ENCODE results near the gene PLAAT5.
A peak's percentile ranks its signal among the peaks of the same experiment; 100 is the strongest.

PLAAT5 gene

DNA sequence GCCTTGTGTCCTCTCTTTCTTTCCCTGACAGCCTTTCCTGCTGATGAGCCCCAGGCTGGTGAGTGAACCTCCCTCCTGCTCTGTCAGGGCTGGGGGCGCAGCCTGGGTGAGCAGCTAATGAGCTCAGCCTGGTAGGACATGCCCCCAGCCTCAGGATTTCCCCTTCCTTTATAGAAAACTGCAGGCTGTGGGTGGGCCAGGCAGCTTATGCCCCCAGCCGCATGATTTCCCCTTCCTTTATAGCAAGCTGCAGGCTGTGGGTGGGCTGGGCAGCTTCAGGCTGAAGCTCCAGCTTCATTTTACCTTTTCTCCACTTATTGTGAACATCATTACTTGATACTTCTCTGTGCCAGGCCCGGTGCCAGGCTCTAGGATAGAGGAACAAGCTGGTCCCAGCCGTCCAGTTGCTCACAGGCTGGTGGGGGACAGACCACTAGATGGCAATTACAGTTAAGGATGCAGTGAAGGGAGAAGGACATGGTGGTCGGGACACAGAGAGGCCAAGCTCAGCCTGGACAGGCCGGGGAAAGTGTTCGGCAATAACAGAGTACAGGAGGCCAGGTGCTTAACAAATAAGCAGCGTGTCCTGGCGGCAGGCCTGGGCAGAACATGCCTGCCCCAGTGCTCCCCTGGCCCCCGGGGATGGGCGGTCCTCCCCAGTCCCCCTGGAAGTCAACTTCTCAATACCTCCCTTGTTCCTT, 20.2 kb upstream of the PLAAT5 start:
- no peak for DNase-seq

DNA sequence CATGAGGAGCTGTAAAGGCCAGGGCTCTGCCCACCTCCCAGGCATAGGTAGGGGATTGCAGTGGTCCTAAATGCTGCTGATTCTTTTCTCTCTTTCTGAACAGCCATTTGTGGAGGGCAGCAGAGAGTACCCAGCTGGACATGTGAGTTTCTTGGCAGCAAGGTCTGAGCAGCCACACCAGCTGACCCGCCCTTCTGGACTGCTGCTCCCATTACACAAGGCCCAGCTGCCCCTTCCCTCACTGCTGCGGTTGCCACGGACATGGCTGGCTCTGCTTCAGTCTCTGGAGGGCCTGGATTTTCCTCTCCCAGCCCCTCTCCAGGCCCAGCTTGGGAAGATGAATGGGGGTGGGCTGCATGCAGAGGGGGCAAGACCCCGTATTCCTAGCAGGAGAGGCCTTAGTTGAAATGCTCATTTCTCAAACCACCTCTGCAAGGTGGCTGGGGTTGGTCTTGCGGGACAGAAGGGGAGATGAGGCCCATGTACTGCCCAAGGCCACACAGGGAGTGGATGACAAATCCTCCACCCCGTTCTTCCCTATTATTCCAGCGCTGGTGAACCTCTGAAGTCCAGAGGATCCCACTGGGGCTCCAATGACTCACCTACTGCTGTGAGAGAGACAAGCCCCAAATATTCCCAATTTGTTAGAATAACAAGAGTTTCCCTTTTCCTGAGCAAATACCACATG, 19.5 kb upstream of the PLAAT5 start:
- DNase-seq: no peak

DNA sequence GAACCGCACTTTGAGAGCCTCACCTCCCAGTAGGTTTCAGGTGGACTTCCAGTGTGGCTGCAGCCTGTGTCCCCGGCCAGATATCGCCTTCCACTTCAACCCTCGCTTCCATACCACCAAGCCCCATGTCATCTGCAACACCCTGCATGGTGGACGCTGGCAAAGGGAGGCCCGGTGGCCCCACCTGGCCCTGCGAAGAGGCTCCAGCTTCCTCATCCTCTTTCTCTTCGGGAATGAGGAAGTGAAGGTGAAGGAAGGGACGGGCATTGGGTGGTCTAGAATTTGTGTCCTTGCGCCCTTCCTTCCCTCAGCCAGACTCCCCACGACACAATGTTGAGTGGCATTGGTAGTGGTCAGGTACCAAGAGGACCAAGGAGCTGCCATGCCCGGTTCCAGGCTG, 17.8 kb upstream of the PLAAT5 start:
- no peak for DNase-seq

DNA sequence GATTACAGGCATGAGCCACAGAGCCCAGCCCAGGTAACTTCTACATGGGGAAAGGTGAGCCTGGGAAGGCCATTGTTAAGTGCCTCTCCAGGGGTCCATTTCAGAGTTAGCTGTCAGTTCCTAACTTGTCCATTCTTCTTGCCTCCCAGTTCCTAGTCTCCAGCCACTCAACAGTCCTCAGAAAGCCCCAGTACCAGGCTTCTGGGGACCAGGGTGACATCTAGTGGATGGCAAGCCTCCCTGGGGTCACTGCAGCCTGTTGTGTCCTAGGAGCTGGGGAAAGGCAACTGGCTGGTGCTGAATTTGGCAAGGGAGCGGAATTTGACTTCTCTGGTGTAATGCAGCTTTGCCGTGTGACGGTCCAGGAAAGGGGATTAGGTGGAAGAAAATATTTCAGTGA, 17.0 kb upstream of the PLAAT5 start:
- DNase-seq: no peak

DNA sequence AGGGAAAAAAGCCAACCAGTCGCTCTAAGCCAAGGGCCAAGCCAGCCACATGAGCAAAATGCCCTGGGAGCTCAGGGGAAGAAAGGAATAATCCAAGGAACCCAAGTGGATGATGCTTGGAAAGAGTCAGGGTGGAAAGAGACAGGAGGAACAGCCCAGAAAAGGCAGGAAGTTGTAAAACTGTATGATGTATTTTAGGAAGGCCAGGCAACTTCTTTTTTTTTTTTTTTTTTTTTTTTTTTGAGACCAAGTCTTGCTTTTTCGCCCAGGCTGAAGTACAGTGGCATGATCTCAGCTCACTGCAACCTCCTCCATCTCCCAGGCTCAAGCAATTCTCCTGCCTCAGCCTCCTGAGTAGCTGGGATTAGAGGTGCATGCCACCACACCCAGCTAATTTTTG, 16.5 kb upstream of the PLAAT5 start:
- no peak for DNase-seq

DNA sequence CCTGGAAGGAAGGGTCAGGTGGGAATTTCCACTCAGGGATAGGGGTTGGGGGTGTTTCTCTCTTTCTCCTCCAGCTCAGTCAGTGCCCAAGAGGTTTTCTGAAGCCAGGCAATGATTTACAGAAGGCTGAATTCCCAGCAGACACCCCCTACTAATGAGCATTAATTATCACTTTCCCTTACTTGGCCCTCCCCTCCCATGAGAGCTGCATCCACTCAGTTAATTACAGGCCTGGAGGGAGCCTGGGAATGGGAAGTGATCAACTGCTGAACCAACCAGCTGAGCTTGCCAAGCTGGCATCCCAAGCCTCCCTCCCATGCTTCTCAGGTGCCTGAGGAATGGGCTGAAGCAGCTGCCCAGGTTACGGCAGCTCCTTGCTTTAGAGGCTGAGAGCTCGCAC, 15.9 kb upstream of the PLAAT5 start:
- DNase-seq: no peak

DNA sequence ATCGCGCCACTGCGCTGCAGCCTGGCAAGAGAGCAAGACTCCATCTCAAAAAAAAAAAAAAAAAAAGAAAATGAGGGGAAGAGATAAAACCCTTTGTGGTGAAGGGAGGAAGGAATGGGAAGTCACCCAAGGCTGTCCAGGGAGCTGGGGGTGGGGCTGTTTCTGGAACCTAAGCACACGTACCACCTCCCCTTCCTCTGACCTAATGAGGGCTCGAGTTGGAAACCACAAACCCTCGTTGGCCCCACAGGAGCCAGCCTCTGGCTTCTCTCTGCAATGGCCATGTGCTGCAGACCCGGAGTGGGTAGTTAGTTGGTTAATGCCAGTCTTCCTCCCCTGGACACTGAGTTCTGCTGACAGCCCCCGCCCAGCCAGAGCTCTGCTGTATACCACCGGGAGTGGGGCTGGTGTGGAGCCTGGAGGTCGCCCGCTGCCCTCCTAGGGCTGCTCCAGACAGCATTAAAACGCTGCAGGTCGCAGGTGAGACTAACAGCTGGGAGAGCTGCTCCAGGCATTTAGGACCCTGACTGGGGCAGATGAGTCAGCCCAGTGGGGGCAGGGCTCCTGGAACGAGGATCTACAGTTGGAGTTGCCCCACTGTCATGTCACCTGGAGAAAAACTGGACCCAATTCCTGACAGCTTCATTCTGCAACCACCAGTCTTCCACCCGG, 15.0 kb upstream of the PLAAT5 start, which contains the start of gene LGALS12:
TSS of gene LGALS12 (plus strand) at position 228 of the 672 bp plus-strand sequence. CDS start at position 603, 375 bp downstream.
- DNase-seq: no peak

DNA sequence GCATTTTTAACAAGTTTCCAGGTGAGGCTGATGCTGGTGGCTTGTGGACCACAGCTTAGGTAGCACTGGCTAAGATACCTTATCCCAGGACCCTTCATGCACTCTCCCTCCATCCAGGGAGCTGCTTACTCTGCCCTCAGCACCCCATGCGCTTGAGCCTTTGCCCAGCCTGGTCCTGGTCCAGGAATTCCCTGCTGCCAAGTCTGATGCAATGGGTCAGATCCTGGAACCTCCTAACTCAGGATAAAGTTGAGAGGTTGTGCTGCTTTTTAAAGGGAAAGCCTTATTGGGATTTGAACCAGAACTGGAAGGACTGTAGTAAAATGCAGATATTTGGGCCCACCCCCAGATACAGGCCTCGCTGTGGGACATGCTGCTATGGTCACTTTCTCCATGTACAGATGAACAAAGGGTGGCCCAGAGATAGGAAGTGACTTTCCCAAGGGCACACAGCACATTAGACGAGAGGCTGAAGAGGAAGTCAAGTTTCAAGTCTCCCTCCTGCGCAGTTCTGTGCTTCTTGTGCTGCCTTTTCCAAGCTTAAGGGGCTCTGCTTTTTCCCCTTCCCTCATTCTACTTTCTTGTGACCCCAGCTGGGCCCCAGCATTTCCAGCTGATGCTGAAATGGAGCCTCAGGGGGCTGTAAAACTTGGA, 14.1 kb upstream of the PLAAT5 start:
- DNase-seq: no peak

DNA sequence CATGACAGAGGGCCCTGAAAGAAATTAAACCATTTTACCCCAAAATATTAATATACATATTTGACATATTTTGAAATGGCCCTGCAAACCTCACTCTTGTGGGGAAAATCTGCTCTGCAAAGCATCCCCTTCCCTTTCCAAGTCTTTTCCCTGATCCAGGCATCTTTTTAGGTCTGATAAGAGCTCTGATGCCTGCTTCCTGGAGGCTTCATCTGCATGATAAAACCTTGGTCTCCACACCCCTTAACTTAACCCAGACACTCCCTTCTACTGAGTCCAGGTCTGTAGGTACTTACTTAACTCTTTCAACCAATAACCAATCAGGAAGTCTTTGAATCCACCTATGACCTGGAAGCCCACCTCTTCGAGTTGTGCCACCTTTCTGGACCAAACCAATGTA, 13.1 kb upstream of the PLAAT5 start:
- no peak for DNase-seq

DNA sequence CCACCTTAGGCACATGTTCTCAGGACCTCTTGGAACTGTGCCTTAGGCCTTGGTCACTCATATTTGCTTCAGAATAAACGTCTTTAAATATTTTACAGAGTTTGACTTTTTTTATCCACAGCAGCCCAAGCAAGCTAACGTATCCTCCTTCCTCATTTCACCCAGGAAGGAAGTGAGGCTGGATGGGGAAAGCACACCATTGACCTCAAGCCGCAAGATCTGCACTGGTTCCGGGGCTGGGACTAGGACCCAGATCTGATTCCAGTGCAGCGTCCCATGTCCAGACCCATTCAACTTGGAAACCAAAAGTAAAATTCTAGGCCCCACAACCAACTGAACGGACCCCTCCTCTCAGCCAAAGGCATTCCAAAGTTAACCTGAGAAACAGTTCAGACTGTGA, 12.5 kb upstream of the PLAAT5 start:
- DNase-seq: no peak

DNA sequence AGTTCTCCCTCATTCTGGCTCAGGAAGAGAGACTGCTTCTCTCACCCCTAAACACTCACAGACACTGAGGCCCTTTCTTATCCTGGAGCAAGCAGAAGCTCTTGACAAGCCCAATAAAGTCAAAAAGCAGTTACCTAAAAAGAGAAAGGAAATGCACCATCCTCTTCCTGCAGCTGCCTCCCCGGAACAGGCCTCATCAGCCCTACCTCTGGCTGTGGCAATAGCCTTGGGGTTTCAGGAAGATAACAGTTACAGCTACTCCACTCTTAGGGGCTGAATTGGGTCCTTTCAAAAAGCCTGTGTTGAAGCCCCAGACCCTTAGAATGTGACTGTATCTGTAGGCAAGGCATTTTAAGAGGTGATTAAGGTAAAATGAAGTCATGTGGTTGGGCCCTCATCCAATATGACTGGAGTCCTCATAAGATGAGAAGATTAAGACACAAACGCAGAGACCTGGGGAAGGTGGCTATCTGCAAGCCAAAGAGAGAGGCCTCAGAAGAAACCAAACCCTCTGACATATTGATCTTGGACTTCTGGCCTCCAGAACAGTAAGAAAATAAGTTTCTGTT, 11.4 kb upstream of the PLAAT5 start:
- DNase-seq: no peak

DNA sequence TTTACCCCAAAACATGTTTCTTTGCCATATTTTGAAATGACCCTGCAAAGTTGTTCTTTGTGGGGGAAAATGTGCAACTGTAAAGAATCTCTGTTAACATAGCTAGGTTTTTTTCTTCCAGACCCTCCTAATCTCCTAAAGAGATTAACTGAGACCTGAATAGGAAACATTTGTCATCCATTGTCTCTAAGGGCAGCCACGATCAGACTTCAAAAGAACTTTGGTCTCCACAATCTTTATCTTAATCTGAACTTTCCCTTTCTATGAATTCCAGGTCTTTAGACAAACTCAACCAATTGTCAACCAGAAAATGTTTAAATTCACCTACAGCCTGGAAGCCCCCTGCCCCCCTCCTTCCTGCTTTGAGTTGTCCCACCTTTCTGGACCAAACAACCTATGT, 10.3 kb upstream of the PLAAT5 start:
- no peak for DNase-seq

DNA sequence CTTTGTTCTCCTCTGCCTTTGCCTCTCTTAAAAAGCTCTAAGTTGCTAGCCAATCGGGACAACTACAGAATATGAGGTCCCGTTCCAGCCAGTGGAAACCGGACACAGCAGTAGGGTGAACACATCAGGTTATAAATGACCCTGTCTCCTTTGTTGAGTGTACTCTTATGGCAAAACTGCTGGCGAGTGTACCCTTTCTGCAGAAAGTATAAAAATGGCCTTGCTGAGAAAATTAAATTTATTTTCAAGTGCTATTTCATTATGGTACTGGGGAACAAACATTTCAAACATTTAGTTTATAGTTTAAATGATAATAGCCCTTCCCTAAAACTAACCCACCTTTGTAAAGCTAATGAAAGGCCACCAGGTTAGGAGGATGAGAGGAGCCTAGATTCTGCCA, 8.9 kb upstream of the PLAAT5 start:
- DNase-seq: no peak

DNA sequence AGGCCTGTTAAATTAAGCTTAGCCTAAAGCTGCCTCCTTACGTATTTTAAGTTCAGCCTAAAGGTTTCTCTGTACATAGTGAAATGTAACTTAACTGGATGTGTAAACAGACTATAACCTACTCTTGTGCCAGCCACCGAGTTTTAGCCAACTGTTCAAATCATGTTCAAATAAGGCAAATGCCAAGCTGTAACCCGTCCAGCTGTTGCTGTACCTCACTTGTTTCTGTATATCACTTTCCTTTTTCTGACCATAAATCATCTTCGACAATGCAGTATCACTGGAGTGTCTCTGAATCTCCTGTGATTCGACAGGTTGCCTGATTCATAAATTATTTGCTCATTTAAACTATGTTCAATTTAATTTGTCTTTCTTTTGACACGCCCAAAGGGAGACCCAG, 4.0 kb upstream of the PLAAT5 start:
- DNase-seq: no peak

DNA sequence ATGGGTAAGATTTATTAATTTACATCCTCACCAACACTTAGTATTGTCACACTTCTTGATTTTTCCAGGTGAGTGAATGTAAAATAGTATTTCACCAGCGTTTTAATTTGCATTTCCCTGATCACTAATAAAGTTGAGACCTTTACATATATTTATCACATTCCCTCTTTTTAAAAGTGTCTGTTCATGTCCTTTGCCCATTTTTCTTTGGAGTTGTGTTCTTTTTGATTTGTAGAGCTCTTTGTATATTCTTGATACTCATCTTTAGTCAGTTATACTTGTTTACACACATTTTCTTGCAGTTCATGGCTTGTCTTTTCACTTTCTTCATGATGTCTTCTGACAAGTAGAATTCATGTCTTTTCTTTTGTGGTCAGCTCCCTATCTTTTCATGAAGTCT, 2.2 kb upstream of the PLAAT5 start:
- DNase-seq: no peak

DNA sequence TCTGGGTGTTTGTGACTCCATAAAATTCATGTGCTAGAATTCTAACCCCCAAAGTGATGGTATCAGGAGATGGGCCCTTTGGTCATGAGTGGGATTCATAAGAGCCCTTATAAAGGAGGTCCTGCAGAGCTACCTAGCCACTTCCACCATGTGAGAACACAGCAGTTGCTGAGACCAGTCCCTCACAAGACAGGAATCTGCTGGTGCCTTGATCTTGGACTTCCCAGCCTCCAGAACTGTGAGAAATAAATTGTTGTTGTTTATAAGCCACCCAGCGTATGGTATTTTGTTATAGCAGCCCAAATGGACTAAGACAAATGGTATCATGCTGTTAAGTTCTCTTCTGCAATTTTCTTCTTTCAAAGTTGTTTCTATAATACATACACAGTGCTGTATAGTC, 1.5 kb upstream of the PLAAT5 start:
- no peak for DNase-seq

DNA sequence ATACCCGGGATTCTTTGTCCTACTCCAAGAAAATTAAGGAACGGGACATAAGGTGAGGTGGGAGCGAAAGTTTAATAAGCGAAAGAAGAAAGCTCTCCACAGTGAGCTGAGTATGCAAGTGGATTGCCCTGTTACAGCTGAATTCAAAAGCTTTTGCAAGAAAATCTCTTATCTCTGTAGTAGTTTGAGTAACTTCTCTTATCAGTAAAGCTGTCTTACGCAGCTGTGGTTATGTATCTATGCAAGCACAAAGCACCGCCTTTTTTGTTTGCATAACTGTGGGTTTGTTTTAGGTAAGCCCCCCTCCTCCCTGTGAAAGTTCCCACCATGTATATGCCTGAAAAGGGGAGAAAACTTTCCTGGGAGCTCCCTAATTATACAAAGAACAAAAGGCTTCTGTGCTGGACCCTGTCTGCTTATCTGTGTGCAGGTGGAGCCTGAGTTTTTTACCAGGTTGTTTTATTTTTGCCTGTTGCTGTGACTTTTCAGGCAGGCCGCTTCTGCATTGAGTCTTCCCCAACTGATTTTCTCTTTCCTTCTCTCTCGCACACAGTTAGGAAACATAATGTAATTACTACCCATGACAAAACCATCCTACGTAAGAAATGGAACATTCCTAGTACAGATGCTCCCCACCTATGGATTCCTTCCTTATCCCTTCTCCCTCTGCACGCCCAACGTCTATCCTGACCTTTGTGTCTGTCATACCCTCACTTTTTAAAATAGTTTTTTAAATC, 837 bp upstream of the PLAAT5 start:
- no peak for DNase-seq

DNA sequence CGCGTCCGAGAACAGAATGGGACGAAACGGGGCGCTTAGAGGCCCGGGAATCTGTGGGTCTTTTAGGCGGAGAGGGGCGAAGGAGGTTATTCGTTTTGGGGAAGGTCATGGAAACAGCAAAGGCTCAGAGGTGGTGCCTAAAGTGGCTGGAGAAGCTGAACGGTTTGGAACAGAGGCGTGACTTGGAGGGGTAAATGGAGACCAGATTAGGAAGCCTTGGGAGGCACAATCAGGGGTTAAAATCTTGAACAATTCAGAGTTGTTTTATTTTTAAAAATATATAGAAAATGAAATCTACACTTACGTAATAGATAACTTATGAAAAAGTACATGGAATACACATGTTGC, 247 bp upstream of the PLAAT5 start:
- DNase-seq: no peak

DNA sequence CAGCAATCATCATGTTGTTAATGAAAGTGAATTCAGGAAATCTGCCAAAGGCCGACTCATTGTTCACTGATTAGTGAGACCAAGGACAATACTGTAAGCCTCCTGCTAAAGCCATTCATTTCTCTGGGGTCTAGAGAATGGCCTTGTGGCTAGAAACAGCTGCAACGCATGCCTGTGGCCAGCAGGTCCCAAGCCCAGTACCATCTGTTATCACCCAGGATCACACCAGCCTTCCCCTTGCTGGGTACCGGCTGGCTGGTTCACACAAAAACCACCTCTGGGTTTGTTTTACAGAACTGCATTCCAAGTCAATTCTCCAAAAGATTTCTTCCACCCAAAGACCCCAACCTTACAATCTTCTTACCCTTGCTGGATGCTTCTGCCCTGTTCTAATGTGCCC, 1.1 kb downstream of the PLAAT5 start:
- DNase-seq: no peak

DNA sequence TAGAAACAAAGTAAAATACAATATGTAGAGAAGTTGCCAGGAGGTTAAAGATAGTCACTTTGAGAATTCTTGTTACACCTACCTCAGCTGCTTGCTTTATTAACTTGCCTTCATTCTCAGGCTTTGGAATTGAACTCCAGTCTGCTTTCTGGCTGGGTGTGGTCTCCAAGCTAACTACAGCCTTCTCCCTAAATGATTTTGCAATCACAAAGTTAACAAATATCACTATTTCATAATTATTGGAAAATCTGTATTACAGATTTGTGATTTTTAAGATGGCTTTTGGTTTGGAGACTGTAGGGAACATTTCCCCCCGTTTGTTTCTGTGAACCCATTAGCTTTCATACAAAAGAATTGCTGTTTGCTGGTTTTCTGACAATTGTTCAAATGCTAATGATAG, 2.2 kb downstream of the PLAAT5 start:
- no peak for DNase-seq

DNA sequence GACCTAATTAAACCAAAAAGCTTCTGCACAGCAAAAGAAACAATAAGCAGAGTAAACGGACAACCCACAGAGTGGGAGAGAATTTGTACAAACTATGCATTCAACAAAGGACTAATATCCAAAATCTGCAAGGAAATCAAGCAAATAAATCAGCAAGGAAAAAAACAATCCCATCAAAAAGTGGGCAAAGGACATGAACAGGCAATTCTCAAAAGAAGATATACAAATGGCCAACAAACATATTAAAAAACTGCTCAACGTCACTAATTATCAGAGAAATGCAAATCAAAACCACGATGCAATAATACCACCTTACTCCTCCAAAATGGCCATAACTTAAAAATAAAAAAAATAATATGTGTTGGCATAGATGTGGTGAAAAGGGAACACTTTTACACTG, 5.2 kb downstream of the PLAAT5 start:
- DNase-seq: no peak

DNA sequence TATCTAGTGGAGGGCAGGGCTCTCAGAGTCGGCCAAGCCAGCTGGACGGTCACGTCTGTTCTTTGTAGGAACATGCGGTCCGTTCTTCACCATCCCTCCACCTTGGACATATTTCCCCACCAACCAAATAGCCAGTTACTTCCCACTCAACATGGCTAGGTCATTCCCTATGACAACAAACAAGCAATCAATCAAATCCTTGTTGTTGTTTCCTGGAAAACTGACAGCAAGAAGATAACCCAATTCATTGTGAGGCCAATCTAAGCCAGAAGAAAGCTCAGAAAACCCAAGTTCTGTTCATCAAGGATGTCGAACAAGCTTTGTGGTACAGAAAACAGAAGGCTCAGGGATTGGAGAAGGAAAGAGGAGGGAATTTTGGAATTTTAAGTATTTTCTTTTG, 10.9 kb downstream of the PLAAT5 start:
- no peak for DNase-seq

DNA sequence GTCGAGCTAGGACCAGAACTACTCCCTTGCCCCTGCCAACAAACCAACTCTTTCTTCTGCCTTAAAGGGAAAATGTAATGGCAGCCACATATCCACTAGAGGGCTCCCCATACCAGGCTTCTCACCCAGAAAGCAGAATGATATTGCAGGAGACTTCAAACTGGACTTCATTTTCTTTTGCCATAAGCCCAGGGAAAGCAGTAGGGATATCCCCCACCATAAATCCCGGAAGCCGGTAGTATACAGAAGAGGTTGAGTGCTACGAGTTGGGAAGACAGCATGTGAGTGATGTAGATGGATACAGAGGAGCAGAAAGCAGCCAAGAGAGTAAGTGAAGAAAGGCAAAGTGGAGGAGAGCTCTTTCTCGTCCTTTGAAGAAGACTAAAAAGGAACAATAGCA, 12.1 kb downstream of the PLAAT5 start:
- peak; percentile 31 for DNase-seq
